Epithelial cell of esophagus (primary cell): ENCODE measurements around the gene PDE11A.
A peak's percentile ranks its signal among the peaks of the same experiment; 100 is the strongest.

Source experiments
- DNase-seq: peaks from one replicate; pipeline ENCODE4 v3.0.0; 2010; ENCODE audit warnings: low read depth
- H3K4me3 ChIP-seq: 2 replicates; pipeline ENCODE4 v1.5.1; 2011; ENCODE audit warnings: mild to moderate bottlenecking, low read length, control low read depth
- CTCF ChIP-seq: IDR thresholded peaks from 2 replicates; pipeline ENCODE4 v1.5.1; 2011; ENCODE audit warnings: low read depth, mild to moderate bottlenecking, low read length, control low read depth, inconsistent platforms; ENCODE audit not compliant: insufficient read depth; ENCODE audit errors: missing control alignments

The PDE11A gene

GRCh38 chr2:177636672-177637071 lies 435.9 kb downstream of the PDE11A start:
- H3K4me3 ChIP-seq: no peak overlapping the region

GRCh38 chr2:177635696-177636095 lies 436.9 kb downstream of the PDE11A start:
- no peak for TF ChIP-seq CTCF
- H3K4me3 ChIP-seq: no peak overlapping the region

More at GRCh38 chr2:177636672-177637071, 435.9 kb downstream of the PDE11A start:
- TF ChIP-seq CTCF: no peak
- no peak for DNase-seq

GRCh38 chr2:177633910-177634294 lies 438.7 kb downstream of the PDE11A start:
- peak overlapping the region; percentile 30 for H3K4me3 ChIP-seq
- TF ChIP-seq CTCF: no peak

More at GRCh38 chr2:177635696-177636095, 436.9 kb downstream of the PDE11A start:
- DNase-seq: no peak

GRCh38 chr2:177633111-177633510 lies 439.5 kb downstream of the PDE11A start:
- TF ChIP-seq CTCF: no peak
- DNase-seq: no peak
- no peak overlapping the region for H3K4me3 ChIP-seq

More at GRCh38 chr2:177633910-177634294, 438.7 kb downstream of the PDE11A start:
- DNase-seq: no peak

- DNase-seq: no peak
- H3K4me3 ChIP-seq: no peak overlapping the region
- TF ChIP-seq CTCF: no peak
These were observed 440.9 kb downstream of the PDE11A start for GRCh38 chr2:177631680-177632079.

- no peak for TF ChIP-seq CTCF
- no peak for DNase-seq
- H3K4me3 ChIP-seq: no peak overlapping the region
These were observed 443.1 kb downstream of the PDE11A start for GRCh38 chr2:177629357-177630024.

- no peak for DNase-seq
- no peak overlapping the region for H3K4me3 ChIP-seq
- no peak for TF ChIP-seq CTCF
These were observed 443.7 kb downstream of the PDE11A start for GRCh38 chr2:177628831-177629230.
